ENCODE measurements around the gene ACSS3. TPM values are rescaled to one million over a fixed set of nuclear protein-coding genes. Genes with fewer than 3 reads are reported as not detected.

ACSS3 gene
- total RNA-seq, 1 donor from 2014 or later: 18.7 TPM

DNA sequence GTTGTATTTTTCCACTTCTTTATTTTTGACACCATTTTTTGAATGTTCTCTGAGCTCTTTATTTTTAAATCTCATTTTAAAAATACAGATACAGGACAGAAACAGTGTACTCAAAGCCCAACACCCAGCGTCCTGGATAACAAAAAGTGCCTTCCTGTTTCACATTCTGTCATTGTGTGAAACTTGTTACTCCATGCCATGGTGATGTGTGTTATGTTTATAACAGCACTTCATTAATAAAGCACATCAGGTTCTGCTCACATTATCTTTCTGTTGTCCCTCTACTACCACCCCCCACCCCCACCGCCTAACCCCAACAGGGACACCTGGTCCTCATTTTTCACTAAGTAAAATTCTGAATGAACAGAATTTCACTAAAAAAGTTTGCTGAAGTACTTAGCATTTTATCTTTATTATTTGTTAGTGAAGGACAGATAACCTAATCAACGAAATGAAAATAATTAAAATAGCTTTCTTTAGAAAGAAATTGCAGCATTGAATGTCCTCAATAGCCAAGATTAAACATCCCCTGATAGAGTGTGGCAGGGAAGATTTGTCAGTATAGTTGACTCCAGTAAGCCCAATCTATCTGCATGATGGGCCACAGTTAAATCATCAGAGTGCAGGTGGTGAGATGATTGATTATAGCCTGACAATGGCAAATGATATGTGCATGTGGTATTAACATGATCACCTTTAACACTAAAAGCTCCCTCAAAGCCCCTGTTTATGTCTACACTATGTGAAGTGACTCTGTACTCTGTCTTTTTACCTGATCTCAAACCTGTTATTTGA, 153.9 kb downstream of the ACSS3 start:
- no peak overlapping the region for H3K4me3 Mint-ChIP-seq (ENCODE audit: unreplicated experiment)
- H3K27me3 Mint-ChIP-seq (ENCODE audit: unreplicated experiment): no peaks in the 10 kb centered on the region
- no peaks in the 10 kb centered on the region for H3K36me3 Mint-ChIP-seq (ENCODE audit: low read depth, unreplicated experiment)
- peaks cover 6% of the 10 kb centered on the region for H3K4me1 Mint-ChIP-seq (ENCODE audit: unreplicated experiment)
- no peak for DNase-seq (ENCODE audit: low spot score)
- H3K27ac Mint-ChIP-seq (ENCODE audit: unreplicated experiment): peak overlapping the region; percentile 85
- TF ChIP-seq, protein P1, sequence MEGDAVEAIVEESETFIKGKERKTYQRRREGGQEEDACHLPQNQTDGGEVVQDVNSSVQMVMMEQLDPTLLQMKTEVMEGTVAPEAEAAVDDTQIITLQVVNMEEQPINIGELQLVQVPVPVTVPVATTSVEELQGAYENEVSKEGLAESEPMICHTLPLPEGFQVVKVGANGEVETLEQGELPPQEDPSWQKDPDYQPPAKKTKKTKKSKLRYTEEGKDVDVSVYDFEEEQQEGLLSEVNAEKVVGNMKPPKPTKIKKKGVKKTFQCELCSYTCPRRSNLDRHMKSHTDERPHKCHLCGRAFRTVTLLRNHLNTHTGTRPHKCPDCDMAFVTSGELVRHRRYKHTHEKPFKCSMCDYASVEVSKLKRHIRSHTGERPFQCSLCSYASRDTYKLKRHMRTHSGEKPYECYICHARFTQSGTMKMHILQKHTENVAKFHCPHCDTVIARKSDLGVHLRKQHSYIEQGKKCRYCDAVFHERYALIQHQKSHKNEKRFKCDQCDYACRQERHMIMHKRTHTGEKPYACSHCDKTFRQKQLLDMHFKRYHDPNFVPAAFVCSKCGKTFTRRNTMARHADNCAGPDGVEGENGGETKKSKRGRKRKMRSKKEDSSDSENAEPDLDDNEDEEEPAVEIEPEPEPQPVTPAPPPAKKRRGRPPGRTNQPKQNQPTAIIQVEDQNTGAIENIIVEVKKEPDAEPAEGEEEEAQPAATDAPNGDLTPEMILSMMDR (IDR thresholded peaks at IDR 0.05; ENCODE audit: unreplicated experiment): no peak
- H3K9me3 Mint-ChIP-seq (ENCODE audit: unreplicated experiment): no peaks in the 10 kb centered on the region

DNA sequence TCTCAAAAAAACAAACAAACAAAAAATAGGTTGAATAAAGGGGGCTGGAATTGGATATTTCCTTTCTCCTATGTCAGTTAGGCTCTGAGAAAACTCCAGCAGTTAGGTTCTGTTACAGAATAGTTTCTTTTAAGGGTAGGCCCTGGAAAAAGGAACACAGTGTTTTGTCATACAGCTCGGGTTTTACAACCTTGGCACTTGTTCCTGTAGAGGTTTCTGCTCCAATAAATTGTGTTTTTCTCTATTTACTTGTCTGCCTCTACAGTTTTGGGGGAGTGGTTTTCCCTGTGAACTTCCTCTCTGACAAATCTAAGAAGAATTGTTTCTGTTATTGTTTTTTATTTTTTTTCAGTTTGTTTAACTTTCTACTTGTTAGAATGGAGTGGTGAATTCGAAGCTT, 167.6 kb downstream of the ACSS3 start:
- Mint-ChIP-seq H3K4me3 (ENCODE audit: unreplicated experiment) (no peak overlapping the region), H3K36me3 (ENCODE audit: low read depth, unreplicated experiment) (no peaks in the 10 kb centered on the region), H3K27ac (ENCODE audit: unreplicated experiment) (peak overlapping the region; percentile 13), H3K27me3 (ENCODE audit: unreplicated experiment) (peaks cover 2% of the 10 kb centered on the region), H3K4me1 (ENCODE audit: unreplicated experiment) (peaks cover 10% of the 10 kb centered on the region), H3K9me3 (ENCODE audit: unreplicated experiment) (no peaks in the 10 kb centered on the region)
- TF ChIP-seq, protein P1 (IDR thresholded peaks at IDR 0.05; ENCODE audit: unreplicated experiment): no peak
- no peak for DNase-seq (ENCODE audit: low spot score)

DNA sequence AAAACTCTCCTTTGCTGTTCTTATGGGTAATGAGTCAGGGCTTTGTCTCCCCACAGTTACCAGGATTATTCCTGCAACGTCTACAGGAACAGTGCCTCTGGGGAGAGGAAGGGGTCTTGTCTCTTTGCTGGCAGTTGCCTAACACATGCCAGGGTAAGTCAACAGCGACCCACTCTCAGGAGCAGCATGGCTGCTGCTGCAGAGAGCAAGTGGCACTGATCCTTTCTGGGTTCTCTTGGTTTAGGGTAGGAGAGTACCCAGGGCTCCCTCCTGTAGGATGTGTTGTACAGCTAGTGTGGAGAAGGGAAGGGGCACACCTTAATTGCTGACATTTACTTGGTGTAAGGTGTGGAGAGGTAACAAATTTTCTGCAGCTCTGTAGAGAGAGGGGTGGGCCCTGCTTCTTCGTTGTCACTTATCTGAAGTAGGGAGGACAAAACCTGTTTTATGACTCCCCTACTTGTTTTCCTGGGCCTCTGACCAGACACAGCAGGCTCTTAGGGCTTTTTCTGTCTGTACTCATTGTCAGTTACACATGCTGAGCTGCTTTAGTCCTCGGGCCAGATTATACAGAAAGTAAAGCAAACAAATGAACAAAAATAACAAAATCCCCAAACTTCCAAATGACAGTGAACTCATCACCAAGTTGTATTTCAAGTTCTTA, 168.2 kb downstream of the ACSS3 start:
- DNase-seq (ENCODE audit: low spot score): no peak
- Mint-ChIP-seq H3K4me3 (ENCODE audit: unreplicated experiment) (no peak overlapping the region), H3K36me3 (ENCODE audit: low read depth, unreplicated experiment) (no peaks in the 10 kb centered on the region), H3K4me1 (ENCODE audit: unreplicated experiment) (peaks cover 10% of the 10 kb centered on the region), H3K27ac (ENCODE audit: unreplicated experiment) (peak overlapping the region; percentile 3), H3K27me3 (ENCODE audit: unreplicated experiment) (peaks cover 2% of the 10 kb centered on the region), H3K9me3 (ENCODE audit: unreplicated experiment) (no peaks in the 10 kb centered on the region)
- TF ChIP-seq, protein P1 (IDR thresholded peaks at IDR 0.05; ENCODE audit: unreplicated experiment): no peak

DNA sequence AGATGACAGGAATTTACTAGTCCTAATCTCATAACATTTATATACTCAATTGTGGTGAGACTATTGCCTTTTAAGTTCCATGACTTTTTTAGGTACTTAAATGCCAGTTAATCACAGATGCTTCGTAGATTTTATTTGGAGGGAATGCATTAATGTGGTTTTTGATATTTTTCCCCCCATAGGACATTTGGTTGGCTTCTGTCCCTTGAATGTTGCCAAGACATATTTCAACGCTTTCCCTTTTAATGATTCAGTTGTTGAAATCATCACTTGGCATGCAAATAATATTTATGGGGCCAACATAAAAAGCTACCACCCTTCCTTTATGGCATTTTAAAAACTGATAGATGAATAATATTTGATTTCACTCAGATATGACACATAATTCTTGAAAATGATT, 172.1 kb downstream of the ACSS3 start:
- no peak overlapping the region for H3K4me3 Mint-ChIP-seq (ENCODE audit: unreplicated experiment)
- DNase-seq (ENCODE audit: low spot score): no peak
- no peaks in the 10 kb centered on the region for H3K9me3 Mint-ChIP-seq (ENCODE audit: unreplicated experiment)
- H3K27ac Mint-ChIP-seq (ENCODE audit: unreplicated experiment): no peak overlapping the region
- TF ChIP-seq, protein P1 (IDR thresholded peaks at IDR 0.05; ENCODE audit: unreplicated experiment): no peak
- H3K4me1 Mint-ChIP-seq (ENCODE audit: unreplicated experiment): peaks cover 10% of the 10 kb centered on the region
- peaks cover 2% of the 10 kb centered on the region for H3K27me3 Mint-ChIP-seq (ENCODE audit: unreplicated experiment)
- no peaks in the 10 kb centered on the region for H3K36me3 Mint-ChIP-seq (ENCODE audit: low read depth, unreplicated experiment)

DNA sequence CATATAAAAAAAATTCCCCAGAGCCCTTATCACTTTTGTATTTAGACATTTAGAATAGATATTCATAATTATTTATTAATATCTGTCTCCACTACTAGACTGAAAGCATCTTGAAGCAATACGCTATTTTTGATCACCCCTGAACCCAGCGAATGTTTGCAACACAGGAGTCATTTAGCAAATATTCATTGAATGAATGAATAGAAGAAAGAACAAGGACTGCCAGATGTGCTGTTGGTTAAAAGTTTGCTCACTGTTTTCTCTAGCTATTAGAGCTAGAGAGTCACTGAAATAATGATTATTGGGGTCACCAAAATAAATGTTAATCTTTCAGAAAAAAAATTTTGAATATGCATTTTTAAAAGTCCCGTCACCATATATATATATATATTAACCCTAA, 174.3 kb downstream of the ACSS3 start:
- TF ChIP-seq, protein P1 (IDR thresholded peaks at IDR 0.05; ENCODE audit: unreplicated experiment): no peak
- no peaks in the 10 kb centered on the region for H3K27me3 Mint-ChIP-seq (ENCODE audit: unreplicated experiment)
- no peak for DNase-seq (ENCODE audit: low spot score)
- H3K4me1 Mint-ChIP-seq (ENCODE audit: unreplicated experiment): peaks cover 5% of the 10 kb centered on the region
- no peaks in the 10 kb centered on the region for H3K36me3 Mint-ChIP-seq (ENCODE audit: low read depth, unreplicated experiment)
- H3K4me3 Mint-ChIP-seq (ENCODE audit: unreplicated experiment): no peak overlapping the region
- H3K9me3 Mint-ChIP-seq (ENCODE audit: unreplicated experiment): no peaks in the 10 kb centered on the region
- no peak overlapping the region for H3K27ac Mint-ChIP-seq (ENCODE audit: unreplicated experiment)
